Measurements from ENCODE around the gene ALK.

The ALK gene

DNA sequence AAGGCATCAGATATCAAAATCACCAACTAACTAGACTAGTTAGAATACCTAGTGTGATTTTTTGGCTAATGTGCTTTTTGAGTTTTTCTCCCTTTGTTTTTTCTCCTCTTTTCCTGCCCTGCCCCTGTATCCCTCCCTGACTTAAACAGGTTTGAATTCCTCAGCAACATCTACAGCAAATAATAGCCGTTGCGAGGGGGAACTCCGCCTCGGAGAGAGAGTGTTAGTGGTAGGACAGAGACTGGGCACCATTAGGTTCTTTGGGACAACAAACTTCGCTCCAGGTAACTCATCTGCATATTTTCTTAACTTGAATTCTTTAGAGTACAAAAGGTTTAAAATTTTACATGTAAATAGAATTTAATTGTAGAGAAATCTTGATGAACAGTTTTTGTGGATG is 761.2 kb downstream of the ALK start:
- no peak overlapping the region for H3K27ac ChIP-seq
- TF ChIP-seq ZFX (IDR thresholded peaks at IDR 0.05): no peak
- TF ChIP-seq, protein P1, sequence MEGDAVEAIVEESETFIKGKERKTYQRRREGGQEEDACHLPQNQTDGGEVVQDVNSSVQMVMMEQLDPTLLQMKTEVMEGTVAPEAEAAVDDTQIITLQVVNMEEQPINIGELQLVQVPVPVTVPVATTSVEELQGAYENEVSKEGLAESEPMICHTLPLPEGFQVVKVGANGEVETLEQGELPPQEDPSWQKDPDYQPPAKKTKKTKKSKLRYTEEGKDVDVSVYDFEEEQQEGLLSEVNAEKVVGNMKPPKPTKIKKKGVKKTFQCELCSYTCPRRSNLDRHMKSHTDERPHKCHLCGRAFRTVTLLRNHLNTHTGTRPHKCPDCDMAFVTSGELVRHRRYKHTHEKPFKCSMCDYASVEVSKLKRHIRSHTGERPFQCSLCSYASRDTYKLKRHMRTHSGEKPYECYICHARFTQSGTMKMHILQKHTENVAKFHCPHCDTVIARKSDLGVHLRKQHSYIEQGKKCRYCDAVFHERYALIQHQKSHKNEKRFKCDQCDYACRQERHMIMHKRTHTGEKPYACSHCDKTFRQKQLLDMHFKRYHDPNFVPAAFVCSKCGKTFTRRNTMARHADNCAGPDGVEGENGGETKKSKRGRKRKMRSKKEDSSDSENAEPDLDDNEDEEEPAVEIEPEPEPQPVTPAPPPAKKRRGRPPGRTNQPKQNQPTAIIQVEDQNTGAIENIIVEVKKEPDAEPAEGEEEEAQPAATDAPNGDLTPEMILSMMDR (conservative IDR thresholded peaks at IDR 0.05): no peak

DNA sequence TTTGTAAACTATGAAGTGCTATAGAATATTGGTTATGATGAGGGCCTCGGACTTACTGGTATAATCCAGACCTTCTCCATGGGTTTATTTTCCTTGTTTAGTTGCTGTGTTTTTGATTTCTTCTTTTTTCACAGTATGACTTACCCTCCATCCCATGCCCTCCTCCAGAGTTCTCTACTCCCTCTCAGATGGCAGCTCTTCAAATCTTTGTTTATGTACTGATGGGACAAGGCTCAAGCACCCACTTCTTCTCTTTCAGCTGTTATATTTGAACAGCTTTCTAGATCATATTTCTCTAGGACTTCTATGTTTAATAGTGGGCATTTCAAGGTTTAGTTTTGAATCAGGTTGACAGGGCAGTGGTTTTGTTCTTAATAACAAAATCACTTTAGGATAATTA is 762.3 kb downstream of the ALK start:
- H3K27ac ChIP-seq: no peak overlapping the region
- TF ChIP-seq, protein P1 (conservative IDR thresholded peaks at IDR 0.05): no peak
- no peak for TF ChIP-seq ZFX (IDR thresholded peaks at IDR 0.05)

DNA sequence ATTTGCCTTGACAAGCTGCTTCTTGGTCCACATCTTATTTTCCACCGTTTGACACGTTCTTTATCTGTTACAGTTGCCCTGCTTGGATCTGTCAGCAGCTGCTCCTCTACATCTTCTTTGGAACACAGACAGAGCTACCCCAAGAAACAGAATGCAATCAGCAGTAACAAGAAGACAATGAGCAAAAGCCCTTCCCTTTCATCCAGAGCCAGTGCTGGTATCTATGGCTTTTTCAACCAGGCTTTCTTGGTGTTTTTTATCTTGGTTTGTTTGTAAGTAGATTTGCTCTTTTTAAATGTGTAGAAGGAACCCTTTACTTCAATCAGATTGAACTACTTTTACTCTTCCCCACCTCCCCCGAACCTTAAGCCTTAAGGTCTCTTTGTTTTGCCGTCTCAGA is 764.3 kb downstream of the ALK start:
- TF ChIP-seq ZFX (IDR thresholded peaks at IDR 0.05): no peak
- TF ChIP-seq, protein P1 (conservative IDR thresholded peaks at IDR 0.05): no peak
- no peak overlapping the region for H3K27ac ChIP-seq

- no peak overlapping the region for H3K27ac ChIP-seq
- TF ChIP-seq, protein P1 (conservative IDR thresholded peaks at IDR 0.05): no peak
- TF ChIP-seq ZFX (IDR thresholded peaks at IDR 0.05): no peak
Observed at GRCh38 chr2:29155578-29155977, 765.8 kb downstream of the ALK start.

DNA sequence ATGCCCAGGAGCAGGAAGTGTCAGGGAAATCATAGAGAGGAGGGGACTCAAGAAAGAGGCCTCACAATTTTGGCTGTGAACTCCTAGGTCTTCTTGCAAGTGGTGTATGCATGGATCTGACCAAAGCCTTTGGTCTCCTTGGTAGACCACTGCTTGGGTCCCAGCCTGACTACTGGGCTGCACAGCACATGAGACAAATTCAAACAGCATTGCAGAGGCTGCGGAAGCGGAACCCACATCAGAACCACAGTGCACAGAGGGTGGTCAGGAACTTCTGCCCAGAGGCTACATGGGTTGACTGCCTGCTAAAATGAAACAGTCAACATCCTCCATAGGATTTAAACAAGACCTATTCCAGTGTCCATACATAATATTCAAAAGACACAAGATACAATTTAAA is 766.8 kb downstream of the ALK start:
- TF ChIP-seq, protein P1 (conservative IDR thresholded peaks at IDR 0.05): no peak
- no peak for TF ChIP-seq ZFX (IDR thresholded peaks at IDR 0.05)

DNA sequence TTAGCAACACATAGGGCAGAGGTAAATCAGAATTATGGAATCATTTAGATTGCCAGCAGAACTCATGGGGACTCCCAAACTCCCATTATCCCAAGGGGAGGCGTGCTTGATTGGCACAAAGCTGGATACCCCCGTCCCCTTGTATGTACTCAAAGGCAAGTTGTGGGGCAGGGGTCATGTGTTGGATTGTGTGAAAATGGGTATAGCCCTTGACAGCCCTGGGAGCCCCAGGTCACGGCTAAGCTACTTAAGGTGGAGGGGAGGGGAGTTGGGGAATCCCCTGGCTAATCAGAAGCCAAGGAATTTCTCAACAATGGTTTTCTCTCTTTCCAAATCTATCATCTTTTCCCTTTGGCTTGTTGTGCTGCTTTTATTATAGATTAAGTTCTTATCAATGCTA is 773.4 kb downstream of the ALK start:
- TF ChIP-seq, protein P1 (conservative IDR thresholded peaks at IDR 0.05): no peak
- TF ChIP-seq ZFX (IDR thresholded peaks at IDR 0.05): no peak
- no peak overlapping the region for H3K27ac ChIP-seq

More for the DNA sequence above, 766.8 kb downstream of the ALK start:
- H3K27ac ChIP-seq: no peak overlapping the region

DNA sequence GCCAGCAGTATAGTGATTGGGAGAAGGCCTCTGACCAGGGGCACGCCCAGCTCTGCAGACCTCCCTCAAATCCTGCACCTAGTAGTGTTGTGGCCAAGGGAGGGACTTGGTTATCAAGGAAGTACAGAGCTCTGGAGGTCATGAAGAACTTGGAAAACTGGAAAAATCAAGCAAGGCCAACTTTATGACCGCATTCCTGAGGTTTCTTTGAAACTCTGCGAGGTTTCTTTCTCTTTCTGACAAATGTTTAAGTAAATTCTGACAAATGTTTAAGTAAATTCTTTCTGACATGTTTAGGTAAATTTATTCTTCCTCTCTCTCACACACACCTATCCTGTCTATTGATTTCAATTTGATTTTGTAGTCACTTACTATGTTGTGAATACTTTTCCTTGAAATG is 775.2 kb downstream of the ALK start:
- no peak overlapping the region for H3K27ac ChIP-seq
- no peak for TF ChIP-seq ZFX (IDR thresholded peaks at IDR 0.05)
- TF ChIP-seq, protein P1 (conservative IDR thresholded peaks at IDR 0.05): no peak
